Measurements from ENCODE around the gene SEPTIN10. TPM values are rescaled to one million over a fixed set of nuclear protein-coding genes. Genes with fewer than 3 reads are reported as not detected.

SEPTIN10 gene
- total RNA-seq, 2 donors from 2014 or later: 44.9 to 46.5 TPM

GRCh38 chr2:109604597-109604996 lies 9.2 kb downstream of the SEPTIN10 start:
- no peaks in the 10 kb centered on the region for H3K4me1 ChIP-seq
- H3K27ac ChIP-seq: no peak overlapping the region
- WGBS, 2 donors: 75 to 76% methylated on average over 5 of the region's 5 CpGs
- no peaks in the 10 kb centered on the region for H3K36me3 ChIP-seq (replicated peaks in 1 of 2; ENCODE audit: insufficient read depth in 1 of 2, low read depth in 2 of 2)
- no peaks in the 10 kb centered on the region for H3K9me3 ChIP-seq
- ATAC-seq: no peak
- no peak overlapping the region for H3K4me3 ChIP-seq
- no peaks in the 10 kb centered on the region for H3K27me3 ChIP-seq
- no peak for DNase-seq
- TF ChIP-seq CTCF (IDR thresholded peaks at IDR 0.05) (no peak), POLR2A (IDR thresholded peaks at IDR 0.05) (no peak)
- intact Hi-C loops (cut with DNase I): no loop called here

- no peaks in the 10 kb centered on the region for H3K36me3 ChIP-seq (replicated peaks in 1 of 2; ENCODE audit: insufficient read depth in 1 of 2, low read depth in 2 of 2)
- H3K27me3 ChIP-seq: no peaks in the 10 kb centered on the region
- ATAC-seq (no peak), DNase-seq (no peak)
- no peak overlapping the region for H3K4me3 ChIP-seq
- TF ChIP-seq POLR2A (IDR thresholded peaks at IDR 0.05): no peak
- no peak for TF ChIP-seq CTCF (IDR thresholded peaks at IDR 0.05)
- no peaks in the 10 kb centered on the region for H3K9me3 ChIP-seq
- 82 to 86% methylated on average over 3 of the region's 3 CpGs for WGBS, 2 donors
- intact Hi-C loops (cut with DNase I): no loop called here
- no peak overlapping the region for H3K27ac ChIP-seq
- no peaks in the 10 kb centered on the region for H3K4me1 ChIP-seq
Observed at GRCh38 chr2:109602617-109603188, 11.1 kb downstream of the SEPTIN10 start.

DNA sequence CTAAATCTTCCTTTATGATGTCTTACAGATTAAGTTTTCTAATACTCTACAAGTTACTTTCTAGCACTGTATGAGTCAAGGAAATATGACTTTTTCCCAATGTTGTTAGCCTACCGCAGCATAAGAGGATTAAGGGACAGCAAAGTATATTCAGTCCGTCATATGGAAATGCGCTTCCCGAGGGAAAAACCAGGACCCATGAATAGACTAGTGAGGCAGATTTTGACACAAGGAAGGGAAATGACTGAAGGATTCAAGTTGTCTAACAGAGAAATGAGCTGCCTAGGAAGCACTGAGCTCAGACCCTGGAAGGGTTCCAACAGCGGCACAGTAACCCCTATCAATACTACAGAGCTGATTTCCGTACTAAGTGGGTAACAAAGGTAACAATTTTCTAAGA lies 12.0 kb downstream of the SEPTIN10 start:
- intact Hi-C loops (cut with DNase I): no loop called here

GRCh38 chr2:109597283-109597682 lies 16.5 kb downstream of the SEPTIN10 start:
- ATAC-seq: no peak
- WGBS, 2 donors: 70 to 80% methylated on average over 3 of the region's 3 CpGs
- Histone ChIP-seq H3K4me3 (no peak overlapping the region), H3K9me3 (no peaks in the 10 kb centered on the region), H3K4me1 (no peaks in the 10 kb centered on the region), H3K36me3 (replicated peaks in 1 of 2; ENCODE audit: insufficient read depth in 1 of 2, low read depth in 2 of 2) (no peaks in the 10 kb centered on the region), H3K27me3 (no peaks in the 10 kb centered on the region), H3K27ac (no peak overlapping the region)
- TF ChIP-seq CTCF (IDR thresholded peaks at IDR 0.05) (no peak), POLR2A (IDR thresholded peaks at IDR 0.05) (no peak)
- intact Hi-C loops (cut with DNase I): no loop called here
- no peak for DNase-seq

More for the DNA sequence above, 12.0 kb downstream of the SEPTIN10 start:
- TF ChIP-seq POLR2A (IDR thresholded peaks at IDR 0.05): no peak
- TF ChIP-seq CTCF (IDR thresholded peaks at IDR 0.05): no peak
- Histone ChIP-seq H3K27me3 (no peaks in the 10 kb centered on the region), H3K4me1 (no peaks in the 10 kb centered on the region), H3K27ac (no peak overlapping the region), H3K4me3 (no peak overlapping the region), H3K9me3 (no peaks in the 10 kb centered on the region), H3K36me3 (replicated peaks in 1 of 2; ENCODE audit: insufficient read depth in 1 of 2, low read depth in 2 of 2) (no peaks in the 10 kb centered on the region)
- WGBS, 2 donors: 71 to 79% methylated on average over 6 of the region's 6 CpGs
- no peak for DNase-seq
- ATAC-seq: no peak

- no peak for DNase-seq
- WGBS, 2 donors: 80 to 85% methylated on average over 4 of the region's 4 CpGs
- TF ChIP-seq CTCF (IDR thresholded peaks at IDR 0.05) (no peak), POLR2A (IDR thresholded peaks at IDR 0.05) (no peak)
- H3K27me3 ChIP-seq: no peaks in the 10 kb centered on the region
- no peak for ATAC-seq
- H3K36me3 ChIP-seq (replicated peaks in 1 of 2; ENCODE audit: insufficient read depth in 1 of 2, low read depth in 2 of 2): no peaks in the 10 kb centered on the region
- H3K27ac ChIP-seq: no peak overlapping the region
- H3K9me3 ChIP-seq: no peaks in the 10 kb centered on the region
- intact Hi-C loops (cut with DNase I): no loop called here
- no peaks in the 10 kb centered on the region for H3K4me1 ChIP-seq
- H3K4me3 ChIP-seq: no peak overlapping the region
Observed at GRCh38 chr2:109595644-109596043, 18.1 kb downstream of the SEPTIN10 start.

Measured in body of pancreas (tissue), 4 donors.